NCI-H2171 treated with DMSO at 0.1 percent for 48 hours (cell line): Measurements from ENCODE around the gene SYK.

Source experiments
- DNase-seq: peaks from one replicate; lab custom pipeline; 2025; lab: John Stamatoyannopoulos, UW

Gene SYK

DNA sequence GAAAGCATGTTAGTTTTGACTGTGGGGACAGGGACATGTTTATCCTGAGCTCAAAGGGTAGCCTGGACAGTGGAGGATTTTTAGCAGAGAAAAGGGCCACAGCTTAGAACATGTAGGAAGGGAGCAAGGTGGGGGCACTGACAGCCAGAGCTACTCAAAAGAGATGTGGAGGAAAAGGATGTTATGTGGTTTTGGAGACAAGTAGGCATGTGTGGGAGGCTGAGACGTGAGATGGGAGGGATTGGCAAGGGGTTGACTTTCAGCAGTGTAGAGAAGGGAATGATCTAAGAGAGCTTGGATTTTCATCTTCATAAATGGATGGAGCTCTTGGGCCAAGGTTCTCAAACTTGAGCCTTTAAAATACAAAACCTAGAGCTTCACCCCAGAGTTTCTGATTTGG is 24.0 kb downstream of the SYK start:
- DNase-seq, result no peak

DNA sequence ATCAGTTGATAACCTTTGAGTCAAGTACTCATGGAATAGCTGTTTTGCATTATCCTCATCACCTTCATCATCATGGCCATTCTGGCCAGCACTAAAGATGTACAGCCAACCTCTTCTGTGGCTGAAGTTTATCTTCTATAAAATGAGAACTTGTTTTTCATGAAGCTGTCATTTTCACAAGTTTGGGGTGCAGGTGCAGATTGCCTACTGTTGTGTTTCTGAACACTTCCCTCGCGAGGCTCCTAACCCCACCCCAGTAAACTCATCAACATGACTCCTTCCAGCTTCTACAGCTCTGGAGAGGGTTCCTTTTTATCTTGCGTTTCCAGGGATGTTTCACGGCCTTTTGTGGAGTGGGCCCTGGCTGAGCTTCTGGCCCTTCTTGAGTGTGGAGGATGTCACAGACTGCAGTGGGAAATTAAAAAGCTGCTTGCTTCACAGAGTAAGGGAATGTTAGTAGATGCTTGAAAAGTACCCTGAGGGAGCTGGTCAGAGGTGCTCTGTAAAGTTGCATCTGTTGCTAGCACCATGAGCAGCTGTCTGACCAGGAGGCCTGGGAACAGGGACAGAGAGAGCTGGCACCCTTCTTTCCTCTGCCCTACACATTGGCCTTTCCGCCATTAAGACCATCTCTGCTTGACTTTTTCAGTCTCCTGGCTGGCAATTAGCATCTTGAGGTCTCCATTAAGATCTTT is 24.9 kb downstream of the SYK start:
- no peak for DNase-seq

DNA sequence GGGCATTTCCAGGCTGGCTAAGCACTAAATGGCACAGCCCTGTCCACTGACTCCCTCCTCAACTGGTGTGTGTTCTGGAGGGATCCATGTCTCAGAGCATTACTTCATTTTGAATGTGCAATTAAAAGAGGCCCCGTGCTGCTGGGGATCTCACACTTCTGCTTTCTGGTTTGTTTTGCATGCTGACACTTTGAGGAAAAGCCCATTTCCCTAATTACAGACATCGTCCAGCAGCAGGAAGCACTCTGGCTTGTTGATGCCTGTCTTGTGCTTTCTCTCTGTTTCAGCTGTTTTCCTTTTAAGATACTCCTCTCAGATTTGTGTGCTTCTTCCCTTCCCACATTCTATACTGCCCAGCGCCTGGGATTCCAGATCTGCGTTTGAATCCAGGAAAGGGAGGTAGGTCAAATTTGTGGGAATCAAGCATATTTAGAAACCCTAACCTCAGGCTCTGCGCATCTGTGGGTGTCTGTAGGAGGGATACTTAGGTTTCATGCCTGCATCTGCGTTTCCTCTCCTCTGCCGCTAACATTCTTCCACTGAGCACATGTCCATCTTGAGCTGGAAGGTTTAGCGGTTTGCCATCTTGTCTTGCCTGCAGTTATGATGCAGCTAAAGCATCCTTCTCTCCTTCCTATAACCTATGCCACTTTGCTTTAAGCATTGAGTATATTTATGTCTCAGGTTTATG is 25.7 kb downstream of the SYK start:
- DNase-seq, result peak; percentile 6

DNA sequence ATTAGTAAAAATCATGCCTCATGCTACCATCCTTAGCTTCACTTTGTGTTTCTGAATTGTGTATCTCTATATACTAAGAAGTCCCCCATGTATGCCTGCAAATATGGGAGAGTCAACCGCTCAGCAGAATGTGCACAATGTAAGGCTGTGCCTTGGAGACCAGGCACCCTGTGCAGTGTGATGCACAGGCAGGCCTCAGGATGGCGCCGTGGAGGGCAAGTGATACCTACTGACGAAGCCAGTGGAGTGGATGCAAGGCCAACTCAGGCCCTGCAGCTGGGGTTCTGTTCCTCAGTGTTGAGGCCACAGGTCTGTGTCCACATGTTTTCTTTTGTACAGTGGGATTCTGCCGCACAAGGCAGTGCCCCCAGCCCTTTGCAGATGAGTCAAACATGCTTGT is 28.4 kb downstream of the SYK start:
- no peak for DNase-seq

DNA sequence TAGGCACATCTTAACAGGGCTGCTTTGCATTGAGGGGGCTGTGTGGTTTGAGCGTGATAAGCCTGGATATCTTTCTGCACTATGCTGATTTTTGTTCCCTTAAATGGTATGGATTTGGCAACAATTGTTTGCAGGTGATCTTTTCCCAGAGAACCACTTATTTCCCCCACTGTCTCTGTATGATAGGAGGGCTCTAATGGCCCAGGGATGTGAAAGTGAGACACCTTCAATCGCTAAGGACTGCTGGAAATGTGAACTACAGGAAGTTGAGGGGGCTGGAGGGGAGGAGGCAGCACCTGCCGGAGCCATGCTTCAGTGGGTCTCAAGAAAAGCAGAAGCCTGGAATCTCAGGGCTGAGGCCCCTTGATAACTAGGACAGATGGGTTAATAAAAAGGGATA is 29.4 kb downstream of the SYK start:
- DNase-seq, result peak; percentile 95

DNA sequence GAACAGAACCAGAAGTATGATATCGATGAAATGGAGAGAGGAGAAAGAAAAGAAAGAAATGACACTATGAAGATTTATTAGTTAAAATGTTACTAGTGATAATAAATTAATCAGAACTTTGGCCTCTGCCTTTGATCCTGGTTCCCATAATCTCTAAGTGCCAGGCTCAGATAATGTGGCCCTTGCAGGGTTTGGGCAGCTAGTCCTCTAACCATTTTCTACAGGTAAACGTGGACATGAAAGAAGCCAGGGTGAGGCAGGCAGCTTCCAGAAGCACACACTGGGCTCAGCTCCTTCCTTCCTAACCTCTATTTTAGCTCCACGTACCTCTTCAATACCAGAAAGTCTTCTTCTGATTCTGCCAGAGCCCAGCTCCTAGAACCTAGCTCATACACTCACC is 30.6 kb downstream of the SYK start:
- DNase-seq, result no peak

DNA sequence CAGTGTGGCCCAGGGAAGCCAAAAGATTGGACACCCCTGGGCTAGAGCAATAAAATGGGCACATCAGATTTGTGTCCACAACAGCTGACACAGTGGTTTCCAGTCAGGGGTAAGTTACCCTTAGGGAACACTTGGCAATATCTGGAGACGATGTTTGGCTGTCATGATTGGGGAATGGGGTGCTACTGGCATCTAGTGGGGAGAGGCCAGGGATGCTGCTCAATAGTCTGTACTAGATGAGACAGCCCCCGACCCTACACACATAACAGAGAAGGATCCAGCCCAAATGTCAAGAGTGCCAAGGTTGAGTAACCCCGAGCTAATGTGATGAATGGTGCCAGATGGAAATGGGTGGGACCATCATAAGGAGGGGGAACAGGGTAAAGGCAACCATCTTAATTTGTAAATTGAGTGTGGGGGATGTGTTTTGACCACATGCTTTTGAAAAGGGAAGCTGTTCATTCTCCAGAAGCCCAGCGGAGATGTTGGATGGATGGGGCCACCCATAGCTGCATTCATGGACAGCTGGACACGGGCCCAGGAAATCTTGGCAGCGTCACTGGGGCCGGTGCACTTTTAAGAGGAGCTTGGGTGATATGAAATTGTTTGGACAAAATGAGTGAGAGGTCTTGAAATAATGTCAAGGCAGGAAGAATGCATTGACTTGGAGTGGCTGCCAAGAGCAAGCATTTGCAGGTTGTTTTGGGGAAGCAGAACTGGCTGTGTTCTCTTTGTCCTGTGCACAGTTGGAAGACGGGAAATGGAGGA is 33.4 kb downstream of the SYK start:
- DNase-seq, result peak; percentile 70

DNA sequence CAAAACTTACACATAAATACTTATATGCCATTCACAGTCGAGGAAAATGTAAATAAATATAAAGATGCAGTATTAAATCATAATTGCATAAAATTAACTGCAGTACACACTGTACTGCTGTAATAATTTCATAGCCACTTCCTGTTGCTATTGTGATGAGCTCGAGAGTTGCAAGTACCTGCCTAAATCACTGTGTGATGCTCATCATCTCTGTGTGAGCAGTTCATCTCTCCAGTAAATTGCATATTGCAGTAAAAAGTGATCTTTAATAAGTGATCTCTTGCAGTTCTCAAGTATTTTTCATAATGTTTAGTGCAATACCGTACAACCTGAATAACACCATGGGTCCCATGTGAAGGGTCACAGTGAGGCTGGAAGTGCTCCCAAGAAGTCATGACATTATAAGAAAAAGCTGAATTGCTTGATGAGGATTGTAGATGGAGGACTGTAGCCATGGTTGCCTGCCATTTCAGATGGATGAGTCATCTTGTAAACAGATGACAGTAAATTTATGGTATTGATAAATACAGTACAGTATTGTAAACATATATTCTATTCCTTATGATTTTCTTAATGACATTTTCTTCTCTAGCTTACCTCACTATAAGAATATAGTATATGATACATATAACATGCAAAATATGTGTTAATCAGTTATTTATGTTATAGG is 34.9 kb downstream of the SYK start:
- no peak for DNase-seq

DNA sequence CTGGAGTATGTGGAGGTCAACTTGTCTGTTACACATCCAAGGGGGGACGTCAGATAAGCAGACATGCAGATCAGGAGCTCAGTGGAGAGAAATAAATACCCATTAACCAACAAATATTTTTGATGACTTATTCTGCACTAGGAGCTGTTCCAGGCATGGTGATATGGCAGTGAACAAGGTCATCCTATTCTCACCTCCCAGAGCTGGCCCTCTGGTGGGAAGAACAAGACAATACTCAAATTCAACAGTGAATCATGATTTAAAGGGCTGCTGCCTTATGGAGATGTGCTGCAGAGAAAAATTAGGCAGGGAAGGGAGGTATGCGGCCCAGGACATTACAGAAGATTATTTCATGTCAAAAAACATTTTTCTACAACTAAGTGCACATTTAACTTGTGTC is 36.5 kb downstream of the SYK start:
- DNase-seq, result no peak

DNA sequence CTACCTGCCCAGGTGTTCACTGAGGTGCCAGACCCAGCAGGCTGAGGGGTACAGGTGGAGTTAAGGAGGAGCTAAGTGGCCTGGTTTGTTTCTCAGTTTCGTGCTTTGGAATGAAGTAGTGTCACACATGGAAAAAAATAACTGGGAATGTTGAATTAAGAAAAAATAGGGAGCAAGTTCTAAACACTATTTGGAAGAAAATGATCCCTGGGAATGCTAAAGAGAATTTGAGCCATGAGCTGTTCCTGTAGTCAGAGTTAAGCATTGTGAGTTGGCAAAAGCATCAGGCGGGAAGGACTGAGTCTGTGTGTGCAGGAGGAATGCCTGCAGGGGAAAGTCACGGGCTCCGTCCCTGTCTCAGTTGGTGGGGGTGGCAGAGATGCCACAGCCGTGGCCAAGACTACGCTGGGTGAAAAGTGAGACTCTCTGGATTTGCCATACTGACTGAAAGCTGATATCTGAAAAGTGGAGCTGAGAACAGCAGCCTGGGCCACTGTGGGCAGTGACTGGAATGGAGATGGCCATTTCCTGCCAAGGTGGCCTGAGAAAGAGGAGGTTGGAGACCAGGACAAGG is 37.0 kb downstream of the SYK start:
- no peak for DNase-seq

DNA sequence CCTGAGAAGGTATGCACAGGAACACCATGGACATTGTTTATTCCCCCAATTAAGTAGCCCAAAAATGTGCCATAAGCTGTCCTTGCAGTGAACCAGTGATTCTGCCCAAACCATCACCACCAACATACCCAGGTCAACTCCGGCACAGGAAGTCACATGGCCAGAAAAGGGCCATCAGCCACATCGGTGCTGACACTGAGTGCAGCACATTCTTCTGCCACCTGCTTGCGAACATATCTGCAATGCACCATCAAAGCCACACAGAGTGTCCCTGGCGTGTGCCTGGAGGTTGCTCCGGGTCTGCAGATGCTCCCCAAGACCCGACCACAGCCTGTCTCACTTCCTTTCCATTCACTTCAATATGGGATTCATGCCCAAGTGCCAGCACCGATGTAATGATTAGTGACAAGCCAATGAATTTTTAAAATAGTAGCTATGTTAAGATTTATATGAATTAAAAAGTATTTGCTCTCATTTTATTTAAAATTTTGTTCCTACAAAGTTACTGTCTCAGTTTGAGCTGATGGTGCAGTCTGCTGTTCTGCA is 37.6 kb downstream of the SYK start:
- no peak for DNase-seq

DNA sequence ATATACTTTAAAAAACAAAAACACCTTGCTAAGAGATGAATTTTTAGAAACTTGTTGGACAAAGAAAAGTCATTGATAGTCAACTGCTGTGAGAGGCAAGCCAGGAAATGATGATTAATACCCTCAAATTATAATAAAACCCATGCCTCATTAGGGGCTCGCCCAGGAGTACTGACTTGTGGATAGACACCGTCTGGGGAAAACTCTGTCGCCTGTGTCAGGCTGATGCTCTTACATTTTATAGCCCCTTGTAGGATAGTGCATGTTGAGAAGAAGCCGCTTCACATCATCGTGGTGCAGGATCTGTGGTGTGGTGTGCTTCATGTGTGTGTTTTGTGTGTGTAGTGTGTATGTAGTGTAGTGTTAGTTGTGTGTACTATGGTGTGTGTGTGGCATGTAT is 39.1 kb downstream of the SYK start:
- no peak for DNase-seq

DNA sequence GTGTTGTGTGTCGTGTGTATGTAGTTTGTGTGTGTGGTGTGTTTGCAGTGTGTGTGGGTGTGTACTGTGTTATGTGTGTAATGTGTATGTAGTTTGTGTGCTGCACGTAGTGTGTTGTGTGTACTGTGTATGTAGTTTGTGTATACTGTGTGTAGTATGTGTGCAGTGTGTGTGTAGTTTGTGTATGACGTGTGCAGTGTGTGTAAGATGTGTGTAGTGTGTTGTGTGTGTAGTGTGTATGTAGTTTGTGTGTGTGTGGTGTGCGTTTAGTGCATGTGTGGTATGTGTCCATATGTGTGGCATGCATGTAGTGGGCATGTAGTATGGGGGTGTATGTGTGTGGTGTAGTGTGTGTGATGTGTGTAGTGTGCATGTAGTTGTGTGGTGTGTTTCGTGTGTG is 39.6 kb downstream of the SYK start:
- no peak for DNase-seq

DNA sequence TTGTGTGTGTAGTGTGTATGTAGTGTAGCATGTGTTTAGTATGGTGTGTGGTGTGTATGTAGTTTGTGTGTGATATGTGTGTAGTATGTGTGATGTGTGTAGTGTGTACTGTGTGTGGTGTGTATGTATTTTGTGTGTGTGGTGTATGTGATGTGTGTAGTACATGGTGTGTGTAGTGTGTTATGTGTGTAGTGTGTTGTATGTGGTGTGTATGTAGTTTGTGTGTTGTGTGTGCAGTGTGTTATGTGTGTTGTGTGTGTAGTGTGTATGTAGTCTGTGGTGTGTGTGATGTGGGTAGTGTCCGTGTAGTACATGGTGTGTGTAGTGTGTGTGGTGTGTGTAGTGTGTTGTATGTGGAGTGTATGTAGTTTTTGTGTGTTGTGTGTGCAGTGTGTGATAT is 40.0 kb downstream of the SYK start:
- DNase-seq, result no peak

DNA sequence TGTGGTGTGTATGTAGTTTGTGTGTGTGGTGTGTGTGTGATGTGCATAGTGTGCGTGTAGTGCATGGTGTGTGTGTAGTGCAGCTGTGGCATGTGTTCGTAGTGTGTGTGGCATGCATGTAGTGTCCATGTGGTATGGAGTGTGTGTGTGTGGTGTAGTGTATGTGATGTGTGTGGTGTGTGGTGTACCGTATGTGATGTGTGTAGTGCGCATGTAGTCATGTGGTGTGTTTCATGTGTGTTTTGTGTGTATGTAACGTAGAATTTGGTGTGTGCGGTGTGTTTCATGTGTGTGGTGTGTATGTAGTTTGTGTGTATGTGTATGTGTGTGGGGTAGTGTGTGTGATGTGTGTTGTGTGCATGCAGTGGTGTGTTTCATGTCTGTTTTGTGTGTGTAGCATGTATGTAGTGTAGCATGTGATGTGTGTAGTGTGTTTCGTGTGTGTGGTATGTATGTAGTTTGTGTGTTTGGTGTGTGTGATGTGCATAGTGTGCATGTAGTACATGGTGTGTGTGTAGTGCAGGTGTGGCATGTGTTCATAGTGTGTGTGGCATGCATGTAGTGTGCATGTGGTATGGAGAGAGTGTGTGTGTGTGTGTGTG is 40.7 kb downstream of the SYK start:
- no peak for DNase-seq

DNA sequence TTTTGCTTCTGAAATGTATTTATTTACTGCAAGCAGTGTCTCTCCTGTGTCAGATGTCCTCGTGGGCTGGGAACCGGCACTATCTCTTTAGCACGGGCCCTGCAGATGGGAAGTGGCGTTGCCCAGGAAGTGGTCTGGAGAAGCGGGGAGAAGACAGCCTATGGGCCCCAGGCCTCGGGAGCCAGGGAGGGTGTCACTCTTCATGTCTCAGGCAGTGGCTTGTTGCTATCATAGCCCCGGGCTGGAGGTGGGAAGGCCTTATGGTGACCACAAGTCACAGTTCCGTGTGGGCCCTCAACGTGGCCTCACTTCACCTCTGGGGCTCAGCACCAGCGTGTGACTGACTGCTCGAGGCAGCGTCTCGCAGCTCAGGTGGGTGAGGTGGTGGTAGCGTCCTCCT is 41.4 kb downstream of the SYK start:
- DNase-seq, result no peak

DNA sequence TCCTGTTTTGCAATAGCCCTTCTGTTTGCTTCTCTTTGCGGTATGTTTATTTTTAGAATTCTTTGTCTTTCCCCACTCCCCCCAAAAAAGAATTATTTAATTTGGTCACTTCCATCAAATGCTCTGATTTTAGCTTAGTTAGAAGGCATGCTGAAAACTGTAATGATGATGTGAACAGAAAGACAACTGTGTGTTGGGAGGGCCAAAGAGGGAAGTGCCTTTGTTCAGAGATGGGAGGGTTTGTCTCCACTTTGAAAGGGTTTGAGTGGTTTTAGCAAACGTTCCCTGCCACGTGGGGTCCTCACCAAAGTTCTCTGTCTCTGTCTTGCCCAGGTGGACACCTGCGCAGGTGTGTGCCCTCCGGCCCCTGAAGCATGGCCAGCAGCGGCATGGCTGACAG is 41.9 kb downstream of the SYK start:
- no peak for DNase-seq

DNA sequence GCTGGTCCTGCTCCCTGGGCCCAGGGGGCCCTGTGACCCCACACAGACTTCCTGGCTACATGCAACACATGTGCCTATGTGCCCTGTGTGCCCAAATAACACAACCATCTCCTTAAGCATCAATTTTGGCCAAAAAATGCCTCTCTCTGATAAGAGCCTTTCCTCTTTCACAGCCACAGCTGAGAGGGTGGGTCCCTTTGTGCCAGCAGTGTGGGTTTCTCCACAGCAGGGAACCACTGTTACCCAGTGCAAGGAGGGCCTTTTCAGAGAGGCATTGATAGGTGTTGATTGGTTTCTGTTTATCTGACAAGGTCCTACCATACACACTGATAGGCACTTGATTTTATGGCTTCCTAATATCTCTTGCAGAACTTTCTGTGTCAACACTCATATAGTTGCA is 42.7 kb downstream of the SYK start:
- no peak for DNase-seq

DNA sequence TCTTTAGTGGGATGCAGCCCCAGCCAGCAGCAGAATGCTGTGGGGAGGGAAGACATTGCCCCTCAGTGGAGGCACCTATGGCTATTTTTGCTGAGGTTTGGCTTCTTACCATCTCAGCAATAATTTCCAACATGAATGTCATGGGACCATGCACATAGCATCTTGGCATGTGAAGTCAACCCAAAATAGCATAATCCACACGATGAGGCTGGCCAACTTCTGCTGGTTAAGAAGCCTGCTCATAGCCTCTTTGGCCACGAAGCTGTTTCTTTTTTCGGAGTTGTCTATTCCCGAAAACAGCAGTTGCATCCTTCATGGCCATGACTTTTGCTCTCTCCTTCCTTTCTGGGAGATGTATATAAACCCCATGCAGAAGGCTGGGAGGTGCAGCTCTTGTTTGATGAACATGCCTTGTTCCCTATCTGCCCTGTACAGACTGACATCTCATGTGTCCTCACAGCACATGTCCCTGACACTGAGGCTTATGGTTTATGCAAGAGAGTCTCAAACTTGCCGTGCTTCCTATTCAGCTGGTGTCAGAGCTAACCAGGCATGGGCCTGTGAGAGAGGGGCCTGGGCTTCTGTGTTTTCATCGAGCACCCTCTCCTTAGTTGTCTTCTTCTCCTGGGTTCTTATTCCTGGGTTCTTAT is 45.3 kb downstream of the SYK start:
- DNase-seq, result no peak

DNA sequence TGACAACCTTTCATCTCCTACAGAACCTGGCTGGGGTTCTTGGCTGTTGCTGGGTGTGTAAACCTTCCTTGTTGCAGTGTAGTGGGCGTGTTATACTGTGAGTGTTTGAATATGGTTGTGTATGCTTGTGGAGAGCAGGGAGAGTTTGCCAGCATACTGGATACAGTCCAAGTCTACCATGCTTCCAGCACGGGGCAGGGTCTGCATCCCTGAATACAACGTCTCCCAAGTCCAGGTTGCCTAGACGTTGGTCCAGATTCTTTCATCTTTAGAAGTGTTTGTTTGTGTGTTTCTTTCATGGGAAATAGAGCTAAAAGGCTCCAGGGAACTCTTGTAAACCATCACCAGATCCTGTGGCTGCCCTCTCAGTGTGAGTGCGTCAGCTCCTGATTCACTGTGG is 46.4 kb downstream of the SYK start:
- no peak for DNase-seq

DNA sequence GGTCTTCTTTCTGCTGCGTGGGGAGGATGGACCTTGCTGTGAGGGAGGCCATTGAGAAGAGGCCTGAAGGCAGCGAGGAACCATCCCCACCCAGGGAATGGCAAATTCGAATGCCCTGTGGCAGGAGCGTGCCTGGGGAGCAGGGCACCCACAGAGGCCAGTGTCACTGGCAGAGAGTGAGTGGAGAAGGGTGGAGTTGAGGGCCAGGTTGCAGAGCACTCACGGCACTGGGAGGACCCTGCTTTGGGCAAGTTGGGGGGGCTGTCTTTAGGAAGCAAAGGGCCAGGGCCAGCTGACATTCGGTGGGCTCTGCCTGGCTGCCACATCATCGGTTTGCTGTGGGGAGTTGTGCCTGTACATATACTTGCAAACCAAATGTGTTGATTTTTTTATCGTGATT is 47.2 kb downstream of the SYK start:
- no peak for DNase-seq
